NCI-H2081 (cell line): ENCODE data around the gene IFI27L1.
"Not testable (repeated sequence)": the region's sequence is repeated elsewhere in the genome, so short reads cannot be mapped to it uniquely, and the experiment has no call there.

Experiments
- DNase-seq, 2 experiments: peaks; one replicate each; lab custom pipeline; 2025; lab: John Stamatoyannopoulos, UW

Gene IFI27L1

DNA sequence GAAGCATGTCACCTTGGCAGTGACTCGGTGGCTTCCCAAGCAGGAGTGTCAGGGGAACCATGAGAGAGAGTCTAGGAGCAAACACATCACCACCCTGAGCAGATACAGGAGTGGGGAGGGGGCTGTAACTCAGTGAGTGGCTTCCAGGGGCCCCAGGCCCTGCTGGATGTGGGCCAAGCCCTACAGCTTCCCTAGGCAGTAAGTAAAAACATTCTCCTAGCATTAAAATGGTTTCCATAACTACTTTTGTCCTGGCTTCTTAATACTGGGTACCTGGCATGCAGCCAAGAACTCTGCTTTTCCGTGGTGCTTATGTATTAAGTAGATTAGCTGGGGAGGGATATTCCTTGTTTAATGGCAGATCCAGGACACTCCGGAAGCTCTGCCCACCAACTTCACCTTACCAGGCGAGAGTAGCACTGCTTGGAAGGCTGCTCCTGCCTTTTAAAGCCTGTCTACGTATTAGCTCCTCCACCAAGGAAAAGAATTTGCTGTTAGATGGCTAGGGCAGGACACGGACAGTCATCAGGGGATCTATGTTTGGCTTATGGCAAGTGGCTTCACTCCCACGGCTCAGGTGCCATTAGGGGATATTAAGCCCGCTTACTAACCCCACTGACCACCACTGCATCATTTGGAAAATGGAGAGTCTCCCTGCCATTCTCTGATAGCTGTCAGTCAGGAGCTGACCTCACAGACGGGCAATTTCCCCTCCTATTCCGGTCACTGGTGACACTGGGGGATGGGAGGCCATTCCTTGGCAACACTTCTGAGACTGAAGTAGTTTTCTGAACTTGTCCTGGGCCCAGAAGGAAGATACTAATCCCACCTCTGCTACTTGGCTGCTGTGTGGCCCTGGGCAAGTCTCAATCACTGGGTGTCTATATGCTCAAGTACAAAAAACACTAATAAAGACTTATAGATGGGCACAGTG is 32.2 kb upstream of the IFI27L1 start:
- peak; percentile 37 to 71 for DNase-seq

GRCh38 chr14:94049625-94050023 is 31.5 kb upstream of the IFI27L1 start:
- no peak for DNase-seq

DNA sequence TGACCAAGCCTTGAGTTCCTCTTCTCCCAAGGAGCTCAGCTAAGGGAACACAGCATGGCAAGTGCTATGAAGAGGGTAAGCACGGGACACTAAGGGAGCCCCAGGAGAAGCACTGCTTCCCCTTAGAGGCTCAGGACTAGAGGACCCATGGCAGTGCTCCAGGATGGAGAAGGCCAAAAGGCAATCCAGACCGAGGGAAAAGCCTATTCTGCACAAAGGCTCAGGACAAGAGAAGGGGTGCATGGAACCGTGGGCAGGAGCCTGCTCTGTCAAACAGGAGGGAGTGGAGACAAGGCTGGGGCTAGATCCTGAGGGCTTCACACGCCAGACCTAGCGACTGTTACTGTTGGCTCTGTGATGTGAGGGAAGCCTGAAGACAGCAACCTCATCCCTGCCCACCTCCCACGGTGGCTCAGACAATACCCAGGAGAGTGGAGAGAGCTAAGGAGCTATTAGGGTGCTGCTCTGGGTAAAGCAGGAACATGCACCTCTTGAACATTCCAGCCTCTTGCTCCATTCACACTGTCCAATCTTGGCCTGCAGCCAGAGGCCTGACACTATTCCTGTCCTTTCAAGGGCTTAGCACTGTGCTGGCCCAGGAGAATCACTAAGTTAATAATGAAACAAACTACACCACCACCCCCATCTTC is 30.8 kb upstream of the IFI27L1 start:
- DNase-seq: no peak

DNA sequence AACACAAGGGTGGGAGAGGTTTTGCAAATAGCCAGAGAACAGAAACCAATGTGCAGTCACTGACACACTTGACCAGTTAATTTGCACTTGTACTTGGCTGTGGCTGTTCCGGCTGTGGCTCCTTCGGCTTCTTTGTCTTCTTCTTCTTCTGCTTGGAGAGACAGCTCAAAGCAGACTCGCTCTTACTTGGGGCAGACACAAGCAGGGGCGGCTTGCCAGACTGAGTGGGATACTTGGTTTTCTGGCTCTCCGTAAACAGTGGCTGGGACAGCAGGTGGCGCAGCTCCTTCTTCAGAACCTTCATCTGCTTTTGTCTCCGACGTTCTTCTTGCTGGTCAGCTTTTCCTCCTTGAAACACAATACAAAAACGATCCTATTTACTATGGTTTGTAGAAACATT is 30.0 kb upstream of the IFI27L1 start:
- DNase-seq: no peak

- DNase-seq: no peak
Measured at GRCh38 chr14:94051779-94052178, 29.3 kb upstream of the IFI27L1 start.

GRCh38 chr14:94052199-94052598 is 28.9 kb upstream of the IFI27L1 start:
- no peak for DNase-seq

GRCh38 chr14:94052662-94053061 is 28.4 kb upstream of the IFI27L1 start:
- DNase-seq: no peak

GRCh38 chr14:94054401-94054800 is 26.7 kb upstream of the IFI27L1 start:
- no peak for DNase-seq

DNA sequence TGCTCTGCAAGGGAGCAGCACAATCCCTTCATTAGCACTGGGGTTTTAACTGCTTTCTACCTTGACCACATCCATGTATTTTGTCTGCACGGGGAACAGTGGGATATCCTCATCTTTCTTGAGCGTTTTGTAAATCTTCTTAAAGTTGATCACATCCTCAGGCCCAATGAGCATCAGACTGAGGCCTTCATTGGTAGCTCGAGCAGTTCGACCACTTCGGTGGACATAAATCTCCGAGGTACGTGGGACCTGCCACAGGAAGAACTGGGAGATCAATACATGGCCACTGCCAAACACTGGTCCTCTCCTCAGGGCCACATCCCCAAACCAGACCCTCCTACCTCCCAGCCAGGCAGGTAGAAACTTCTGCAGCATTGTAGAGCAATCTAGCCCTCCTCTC is 26.2 kb upstream of the IFI27L1 start:
- DNase-seq: no peak

DNA sequence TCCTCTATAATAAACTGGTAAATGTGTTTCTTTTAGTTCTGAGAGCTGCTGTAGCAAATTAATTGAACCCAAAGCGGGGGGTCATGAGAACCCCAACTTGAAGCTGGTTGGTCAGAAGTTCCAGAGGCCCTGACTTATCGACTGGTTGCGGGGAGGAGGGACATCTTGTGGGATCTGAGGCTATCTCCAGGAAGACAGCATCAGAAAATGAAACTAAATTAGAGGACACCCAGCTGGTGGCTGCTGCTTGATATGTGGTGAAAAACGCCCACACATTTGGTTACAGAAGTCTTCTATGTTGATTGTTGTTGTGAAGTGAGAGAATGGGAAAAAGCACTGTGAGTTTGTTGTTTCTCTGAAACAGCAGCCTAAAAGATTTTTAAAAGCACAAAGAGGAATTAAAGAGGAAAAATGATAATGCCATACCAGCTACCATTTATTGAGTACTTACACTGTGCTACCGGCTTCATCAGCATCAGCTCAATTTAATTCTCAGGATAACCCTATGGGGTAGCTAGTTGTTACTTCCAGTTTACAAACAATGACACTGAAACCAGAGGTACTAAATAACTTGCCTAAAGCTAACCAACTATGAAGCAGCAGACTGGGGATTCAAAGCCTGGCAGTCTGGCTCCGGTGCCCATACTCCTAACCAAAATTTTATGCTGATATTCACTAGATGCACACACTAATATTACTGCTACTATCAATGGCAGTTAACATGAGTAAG is 24.4 kb upstream of the IFI27L1 start:
- no peak for DNase-seq

DNA sequence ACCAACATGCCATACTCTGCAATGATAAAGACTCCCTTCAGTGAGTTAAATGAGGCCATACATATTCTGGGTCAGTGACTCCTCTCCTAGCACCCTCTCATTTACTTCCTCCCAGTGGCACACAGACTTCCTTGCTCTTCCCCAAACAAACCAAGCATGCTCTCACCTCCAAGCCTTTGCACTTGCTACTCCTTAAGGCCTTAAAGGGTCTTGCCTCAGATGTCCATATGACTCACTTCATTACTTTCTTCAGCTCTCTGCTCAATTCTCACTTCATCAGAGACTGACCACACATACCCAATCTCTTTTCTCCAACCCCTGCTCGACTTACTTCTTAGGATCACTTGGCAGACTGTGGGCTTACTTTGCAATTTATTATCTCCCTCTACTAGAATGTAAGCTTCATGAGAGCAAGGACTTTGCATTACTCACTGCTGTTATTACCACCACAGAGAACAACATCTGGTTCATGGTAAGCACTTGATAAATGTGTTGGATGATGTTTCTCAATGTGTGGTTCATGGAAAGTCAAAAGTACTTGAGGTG is 22.9 kb upstream of the IFI27L1 start:
- DNase-seq: no peak

DNA sequence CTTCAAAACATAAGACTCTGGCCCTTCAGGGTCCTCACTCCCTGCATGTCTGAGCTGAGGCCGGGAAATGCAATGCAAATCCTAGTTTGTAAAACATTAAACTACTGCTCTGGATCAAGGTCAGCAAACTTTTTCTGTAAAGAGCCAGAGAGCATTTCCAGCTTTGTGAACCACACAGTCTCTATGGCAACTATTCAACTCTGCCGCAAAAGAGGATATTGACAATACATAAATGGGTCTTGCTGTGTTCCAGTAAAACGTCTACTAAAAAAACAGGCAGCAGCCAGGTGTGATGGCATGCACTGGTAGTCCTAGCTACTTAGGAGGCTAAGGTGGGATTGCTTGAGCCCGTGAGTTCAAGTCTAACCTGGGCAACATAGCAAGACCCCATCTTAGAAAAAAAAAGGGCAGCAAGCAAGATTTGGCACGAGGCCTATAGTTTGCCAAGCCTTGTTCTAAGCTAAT is 22.4 kb upstream of the IFI27L1 start:
- DNase-seq: no peak

GRCh38 chr14:94059998-94060397 is 21.1 kb upstream of the IFI27L1 start:
- no peak for DNase-seq

GRCh38 chr14:94062344-94062940 is 18.7 kb upstream of the IFI27L1 start:
- DNase-seq: no peak

DNA sequence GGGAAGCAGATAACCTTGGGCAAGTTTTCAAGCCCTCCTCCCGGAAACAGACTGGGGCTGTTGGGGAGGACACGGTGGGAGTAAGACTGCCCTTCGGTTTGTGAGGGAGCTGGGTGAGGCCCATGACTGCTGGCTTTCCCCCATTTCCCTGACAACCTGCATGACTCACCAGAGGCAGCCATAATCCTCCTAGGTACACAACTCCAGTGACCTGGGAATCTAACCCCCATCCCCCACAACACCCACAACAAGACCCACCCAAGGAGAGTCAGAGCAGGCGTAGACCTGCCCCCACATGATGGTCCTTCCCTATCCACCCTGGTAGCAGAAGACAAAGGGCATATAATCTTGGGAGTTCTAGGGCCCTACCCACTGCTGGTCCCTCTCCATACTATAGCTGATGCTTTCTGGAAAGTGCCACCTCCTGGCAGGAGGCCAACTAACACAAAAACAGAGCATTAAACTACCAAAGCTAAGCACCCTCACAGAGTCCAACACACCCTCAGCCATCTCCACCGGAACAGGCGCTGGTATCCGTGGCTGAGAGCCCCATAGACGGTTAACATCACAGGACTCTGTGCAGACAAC is 14.9 kb upstream of the IFI27L1 start:
- peak; percentile 23 to 27 for DNase-seq

- not testable (repeated sequence) for DNase-seq
Measured at GRCh38 chr14:94072076-94072475, 9.0 kb upstream of the IFI27L1 start.

- no peak for DNase-seq
Measured at GRCh38 chr14:94074534-94074933, 6.6 kb upstream of the IFI27L1 start.

DNA sequence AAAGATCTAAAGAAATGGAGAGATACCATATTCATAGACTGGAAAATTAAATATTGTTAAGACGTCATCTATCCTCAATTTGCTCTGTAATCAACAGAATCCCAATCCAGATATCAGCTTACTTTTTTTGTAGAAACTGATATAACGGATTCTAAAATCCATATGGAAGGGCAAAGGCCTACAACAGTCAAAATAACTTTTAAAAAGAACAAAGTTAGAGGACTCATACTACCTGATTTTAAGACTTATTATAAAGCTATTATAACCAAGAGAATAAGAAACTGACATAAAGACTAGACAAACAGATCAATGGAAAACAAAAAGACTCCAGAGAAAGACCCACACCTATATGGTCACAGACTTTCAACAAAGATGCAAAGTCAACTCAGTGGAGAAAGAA is 6.1 kb upstream of the IFI27L1 start:
- DNase-seq: no peak

DNA sequence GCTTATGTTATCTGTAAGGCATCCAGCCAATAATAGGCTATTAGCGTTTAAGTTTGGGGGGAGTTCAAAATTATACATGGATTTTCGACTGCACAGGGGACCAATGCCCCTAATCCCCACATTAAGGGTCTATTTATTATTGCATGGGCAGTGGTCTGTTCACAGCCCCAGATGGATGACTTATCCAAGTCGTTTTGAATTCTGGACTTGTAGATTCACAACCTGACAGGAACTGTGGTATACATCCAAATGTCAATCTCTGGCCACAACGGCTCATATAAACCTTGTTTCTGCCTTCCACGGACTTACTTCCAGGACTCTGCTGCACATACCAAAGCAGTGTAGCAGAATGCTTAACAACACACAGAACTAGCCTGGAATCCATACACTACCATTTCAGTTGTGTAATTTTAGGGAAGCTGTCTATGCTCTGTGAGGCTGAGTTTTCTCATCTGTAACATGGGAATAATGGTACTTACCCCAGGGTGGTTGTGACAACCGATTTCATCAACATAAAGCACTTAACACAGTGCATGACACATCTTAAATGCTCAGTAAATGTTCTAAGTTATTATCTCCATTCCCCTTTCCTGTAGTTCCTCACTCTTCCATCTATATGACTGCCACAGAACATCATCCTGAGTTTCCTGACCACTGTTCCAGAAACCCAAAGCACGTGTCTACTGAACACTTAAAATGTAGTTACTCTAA is 3.8 kb upstream of the IFI27L1 start:
- no peak for DNase-seq

- DNase-seq: no peak
Measured at GRCh38 chr14:94077823-94078222, 3.3 kb upstream of the IFI27L1 start.
